ENCODE measurements around the gene ARHGAP32. TPM values are rescaled to one million over a fixed set of nuclear protein-coding genes. Genes with fewer than 3 reads are reported as not detected.

The ARHGAP32 gene
- total RNA-seq, 4 donors from 2014 or later: 9.8 to 18.8 (median 16.2) TPM

DNA sequence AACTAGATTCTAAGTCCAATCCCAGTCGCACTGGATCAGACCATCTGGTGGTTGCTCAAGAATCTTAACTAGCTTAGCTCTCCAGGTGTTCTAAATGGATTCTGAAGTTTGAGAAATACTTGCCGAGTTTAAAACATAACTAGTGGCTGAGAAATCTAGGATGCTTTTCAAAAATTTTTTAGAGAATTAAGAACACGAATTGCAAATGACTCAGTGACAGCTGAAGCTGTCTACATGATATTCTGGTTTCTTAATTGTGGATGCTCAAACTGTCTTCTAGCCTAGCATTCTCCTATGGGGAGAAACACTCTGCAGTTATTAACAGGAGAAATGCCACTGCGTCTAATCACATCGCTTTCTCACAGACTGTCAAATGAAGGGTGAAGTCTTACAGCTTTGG, 229.2 kb downstream of the ARHGAP32 start:
- no peak overlapping the region for H3K4me3 ChIP-seq

DNA sequence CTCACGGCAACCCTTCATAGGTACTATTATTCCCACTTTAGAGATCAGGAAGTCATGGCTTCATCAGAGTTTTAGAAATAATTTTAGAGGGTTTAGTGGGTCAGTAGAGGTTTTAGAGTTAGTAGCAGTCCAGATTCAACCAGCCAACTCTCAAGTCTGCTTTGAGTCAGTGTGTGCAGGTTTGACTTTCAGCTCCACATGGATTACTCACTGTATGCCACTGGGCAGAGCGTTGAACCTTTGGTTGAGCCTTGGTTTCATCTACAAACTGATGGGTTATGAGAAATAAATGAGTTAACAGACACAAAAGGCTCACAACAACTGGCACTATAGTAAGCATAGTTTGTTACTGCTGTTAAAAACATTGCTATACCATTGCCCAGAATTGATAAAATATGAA, 230.5 kb downstream of the ARHGAP32 start:
- WGBS, 2 donors (ENCODE audit: low coverage in 1 of 2): 90 to 100% methylated on average over 1 to 2 of the region's 2 CpGs
- Histone ChIP-seq H3K9me3 (no peaks in the 10 kb centered on the region), H3K4me3 (no peak overlapping the region), H3K27ac (no peak overlapping the region), H3K27me3 (no peaks in the 10 kb centered on the region), H3K36me3 (no peaks in the 10 kb centered on the region), H3K4me1 (no peaks in the 10 kb centered on the region)
- ATAC-seq: no peak
- TF ChIP-seq POLR2AphosphoS5 (IDR thresholded peaks at IDR 0.05) (no peak), EP300 (IDR thresholded peaks at IDR 0.05) (no peak), POLR2A (IDR thresholded peaks at IDR 0.05) (no peak)
- TF ChIP-seq, protein P1, sequence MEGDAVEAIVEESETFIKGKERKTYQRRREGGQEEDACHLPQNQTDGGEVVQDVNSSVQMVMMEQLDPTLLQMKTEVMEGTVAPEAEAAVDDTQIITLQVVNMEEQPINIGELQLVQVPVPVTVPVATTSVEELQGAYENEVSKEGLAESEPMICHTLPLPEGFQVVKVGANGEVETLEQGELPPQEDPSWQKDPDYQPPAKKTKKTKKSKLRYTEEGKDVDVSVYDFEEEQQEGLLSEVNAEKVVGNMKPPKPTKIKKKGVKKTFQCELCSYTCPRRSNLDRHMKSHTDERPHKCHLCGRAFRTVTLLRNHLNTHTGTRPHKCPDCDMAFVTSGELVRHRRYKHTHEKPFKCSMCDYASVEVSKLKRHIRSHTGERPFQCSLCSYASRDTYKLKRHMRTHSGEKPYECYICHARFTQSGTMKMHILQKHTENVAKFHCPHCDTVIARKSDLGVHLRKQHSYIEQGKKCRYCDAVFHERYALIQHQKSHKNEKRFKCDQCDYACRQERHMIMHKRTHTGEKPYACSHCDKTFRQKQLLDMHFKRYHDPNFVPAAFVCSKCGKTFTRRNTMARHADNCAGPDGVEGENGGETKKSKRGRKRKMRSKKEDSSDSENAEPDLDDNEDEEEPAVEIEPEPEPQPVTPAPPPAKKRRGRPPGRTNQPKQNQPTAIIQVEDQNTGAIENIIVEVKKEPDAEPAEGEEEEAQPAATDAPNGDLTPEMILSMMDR (IDR thresholded peaks at IDR 0.05): no peak

More for the DNA sequence above, 229.2 kb downstream of the ARHGAP32 start:
- TF ChIP-seq POLR2A (IDR thresholded peaks at IDR 0.05): no peak
- no peak overlapping the region for H3K27ac ChIP-seq
- ATAC-seq: no peak
- H3K36me3 ChIP-seq: no peaks in the 10 kb centered on the region
- H3K4me1 ChIP-seq: no peaks in the 10 kb centered on the region
- no peaks in the 10 kb centered on the region for H3K9me3 ChIP-seq
- H3K27me3 ChIP-seq: no peaks in the 10 kb centered on the region
- 66 to 79% methylated on average over 5 of the region's 5 CpGs for WGBS, 2 donors (ENCODE audit: low coverage in 1 of 2)

DNA sequence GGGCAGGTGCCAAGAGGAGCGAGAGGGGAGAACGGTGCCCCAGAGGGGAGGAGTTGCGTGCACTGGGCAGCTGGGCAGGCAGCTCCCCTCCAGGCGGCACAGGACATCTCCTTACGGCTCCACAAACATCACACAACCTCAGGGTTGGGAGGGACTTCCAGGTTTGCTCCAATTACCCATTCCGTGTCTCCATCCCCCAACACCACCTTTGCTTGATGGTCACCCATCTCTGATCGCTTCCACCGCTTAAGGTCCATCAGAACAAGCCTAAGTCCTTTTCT, 235.0 kb downstream of the ARHGAP32 start:
- no peaks in the 10 kb centered on the region for H3K9me3 ChIP-seq
- TF ChIP-seq POLR2A (IDR thresholded peaks at IDR 0.05) (no peak), POLR2AphosphoS5 (IDR thresholded peaks at IDR 0.05) (no peak), EP300 (IDR thresholded peaks at IDR 0.05) (no peak)
- TF ChIP-seq, protein P1 (IDR thresholded peaks at IDR 0.05): no peak
- ATAC-seq: no peak
- H3K4me3 ChIP-seq: no peak overlapping the region
- H3K27ac ChIP-seq: no peak overlapping the region
- no peaks in the 10 kb centered on the region for H3K36me3 ChIP-seq
- H3K27me3 ChIP-seq: peaks cover 10% of the 10 kb centered on the region
- no peaks in the 10 kb centered on the region for H3K4me1 ChIP-seq
- 75 to 82% methylated on average over 3 to 7 of the region's 8 CpGs for WGBS, 2 donors (ENCODE audit: low coverage in 1 of 2)

DNA sequence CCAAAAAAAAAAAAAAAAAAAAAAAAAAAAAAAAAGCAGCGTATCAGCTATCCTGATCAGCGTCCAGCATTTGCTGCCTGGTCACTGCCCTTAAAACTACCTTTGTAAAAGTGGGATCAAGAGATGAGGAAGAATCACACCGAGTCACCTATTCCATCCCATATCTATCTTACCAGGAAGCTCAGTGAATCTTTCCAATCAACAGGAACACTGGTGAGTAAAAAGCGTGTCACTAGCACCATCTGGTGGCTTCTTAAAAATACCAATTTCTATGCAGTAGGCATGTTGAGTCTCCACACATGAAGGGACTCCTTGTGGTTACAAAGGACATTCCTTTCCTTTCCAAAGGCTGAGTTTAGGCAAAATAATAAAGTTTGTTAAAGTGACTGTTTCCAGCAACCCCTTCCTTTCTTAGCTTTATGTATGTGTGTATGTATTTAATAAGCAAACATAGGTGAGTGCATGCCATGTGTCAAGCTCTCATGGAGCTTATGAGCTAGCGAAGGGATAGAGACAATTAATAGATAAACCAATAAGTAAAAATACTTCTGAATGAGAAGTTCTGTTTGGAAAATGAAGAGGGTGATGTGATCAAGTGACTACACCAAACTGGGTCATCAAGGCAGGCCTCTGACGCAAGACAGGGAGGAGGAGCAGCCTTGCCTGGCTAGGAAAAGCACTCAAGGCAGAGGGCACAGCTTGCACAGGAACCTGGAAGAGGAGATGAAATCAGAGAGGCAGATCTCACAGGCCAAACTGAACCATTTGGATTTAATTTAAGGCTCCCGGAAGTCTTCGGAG, 235.5 kb downstream of the ARHGAP32 start:
- no peak overlapping the region for H3K27ac ChIP-seq
- no peaks in the 10 kb centered on the region for H3K36me3 ChIP-seq
- H3K9me3 ChIP-seq: no peaks in the 10 kb centered on the region
- peaks cover 10% of the 10 kb centered on the region for H3K27me3 ChIP-seq
- peak; percentile 66 for ATAC-seq
- TF ChIP-seq POLR2AphosphoS5 (IDR thresholded peaks at IDR 0.05): no peak
- no peak for TF ChIP-seq POLR2A (IDR thresholded peaks at IDR 0.05)
- TF ChIP-seq, protein P1 (IDR thresholded peaks at IDR 0.05): peak; percentile 48 to 75 (median 68)
- no peak overlapping the region for H3K4me3 ChIP-seq
- no peaks in the 10 kb centered on the region for H3K4me1 ChIP-seq
- WGBS, 2 donors (ENCODE audit: low coverage in 1 of 2): 39 to 49% methylated on average over 6 to 8 of the region's 8 CpGs

DNA sequence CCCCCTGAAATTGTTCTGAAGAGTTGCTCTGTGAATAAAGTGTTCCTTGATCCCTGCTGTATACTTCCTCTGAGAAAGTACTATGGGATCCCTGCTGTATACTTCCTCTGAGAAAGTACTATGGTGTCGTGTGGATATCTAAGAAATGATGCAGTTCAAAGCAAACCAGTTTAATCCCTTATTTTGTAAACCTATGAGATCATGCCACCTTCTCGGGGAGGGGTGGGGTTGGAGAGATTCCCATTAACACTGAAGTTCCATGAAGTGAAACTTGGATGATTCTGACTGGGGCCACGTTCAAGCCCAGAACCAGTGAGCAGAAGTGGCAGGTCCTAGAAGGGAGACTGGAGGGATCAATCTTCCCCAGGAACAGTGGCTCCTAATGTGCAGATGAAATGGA, 236.5 kb downstream of the ARHGAP32 start:
- ATAC-seq: no peak
- Histone ChIP-seq H3K4me1 (no peaks in the 10 kb centered on the region), H3K9me3 (no peaks in the 10 kb centered on the region), H3K36me3 (no peaks in the 10 kb centered on the region), H3K4me3 (no peak overlapping the region), H3K27ac (no peak overlapping the region), H3K27me3 (peaks cover 10% of the 10 kb centered on the region)
- no peak for TF ChIP-seq EP300 (IDR thresholded peaks at IDR 0.05)
- no peak for TF ChIP-seq POLR2A (IDR thresholded peaks at IDR 0.05)
- TF ChIP-seq, protein P1 (IDR thresholded peaks at IDR 0.05): no peak
- TF ChIP-seq POLR2AphosphoS5 (IDR thresholded peaks at IDR 0.05): no peak
- 40% methylated on average over 1 of the region's 3 CpGs; no CpG with 5 or more reads in 1 of the 2 donors for WGBS, 2 donors (ENCODE audit: low coverage in 1 of 2)
